Measurements from ENCODE around the gene BTNL3. TPM values are rescaled to one million over a fixed set of nuclear protein-coding genes. Genes with fewer than 3 reads are reported as not detected.

The BTNL3 gene
- total RNA-seq = not detected

DNA sequence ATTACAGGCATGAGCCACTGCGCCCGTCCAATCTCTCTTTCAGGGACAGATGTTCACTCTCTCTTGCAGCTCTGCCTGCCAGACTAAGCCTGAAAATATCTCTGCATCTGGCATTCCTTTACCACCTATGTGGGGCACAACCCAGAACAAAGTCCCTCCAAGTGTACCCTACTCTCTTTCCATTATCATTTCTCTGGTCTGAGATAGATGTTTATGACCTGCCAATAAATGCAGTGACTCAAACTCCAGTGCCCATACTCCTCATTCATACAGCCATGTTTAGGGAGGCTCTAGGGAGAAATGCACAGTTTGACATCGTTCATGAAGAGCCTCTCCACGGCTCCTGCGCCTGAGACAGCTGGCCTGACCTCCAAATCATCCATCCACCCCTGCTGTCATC lies at the start of gene BTNL3:
TSS of gene BTNL3 (plus strand) at position 255 of the 400 bp plus-strand sequence. CDS start 183 bp downstream, outside the sequence.

GRCh38 chr5:181039931-181040630 lies 51.4 kb downstream of the BTNL3 start, which contains the start of gene BTNL9:
BTNL9 (plus strand) TSS chr5:181040266; CDS start chr5:181045490, 5,224 bp downstream.

Small RNAs within 50 kb of the gene (small RNA-seq; reads per million reads assigned to genes)
- gene MIR8089 (not detected), gene RNU6-1036P (not detected), gene RPS29P12 (not detected)

Other genes with a start within 250 kb of the BTNL3 start
- gene OR2Y1, start 248.8 kb upstream of the BTNL3 start, total RNA-seq = not detected
- 27.2 TPM for gene MGAT1, start 186.0 kb upstream of the BTNL3 start, total RNA-seq
- gene ZFP62, start 127.6 kb upstream of the BTNL3 start, total RNA-seq = 39.2 TPM
- not detected for gene BTNL8, start 89.7 kb upstream of the BTNL3 start, total RNA-seq
- gene BTNL9, start 51.4 kb downstream of the BTNL3 start, total RNA-seq = 4.2 TPM
- gene OR2V1, start 142.3 kb downstream of the BTNL3 start, total RNA-seq = not detected
- not detected for gene OR2V2, start 158.7 kb downstream of the BTNL3 start, total RNA-seq
- gene TRIM7, start 216.3 kb downstream of the BTNL3 start, total RNA-seq = 1.6 TPM
- gene TRIM41, start 234.4 kb downstream of the BTNL3 start, total RNA-seq = 18.5 TPM